SH-SY5Y (cell line): ENCODE data around the gene APBB1IP.

ENCODE experiments used
- GATA2 ChIP-seq: IDR thresholded peaks from 2 replicates; pipeline ENCODE4 v1.6.1; 2011; ENCODE audit warnings: mild to moderate bottlenecking, low read depth, low read length
- GATA3 ChIP-seq: IDR thresholded peaks from 2 replicates; pipeline ENCODE4 v1.6.1; 2011; ENCODE audit warnings: low read depth, mild to moderate bottlenecking, low read length, moderate library complexity

APBB1IP gene

DNA sequence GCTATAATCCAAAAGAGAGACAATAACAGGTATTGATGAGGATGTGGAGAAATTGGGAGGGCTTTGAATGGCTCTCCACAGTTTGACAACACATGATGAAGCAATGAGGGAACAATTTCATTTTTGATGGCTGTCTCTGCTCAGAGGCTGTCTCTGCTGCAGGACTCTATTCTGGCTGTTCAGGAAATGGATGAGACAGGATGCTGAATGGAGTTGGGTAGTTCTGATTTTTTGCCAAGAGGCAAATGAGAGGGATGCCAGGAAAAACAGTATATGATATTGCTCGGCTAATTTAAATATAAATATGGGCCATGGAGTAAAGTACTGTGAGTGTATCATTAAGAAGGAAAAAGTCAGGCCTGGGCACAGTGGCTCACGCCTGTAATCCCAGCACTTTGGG, 16.8 kb downstream of the APBB1IP start:
- TF ChIP-seq GATA2 (no peak), GATA3 (no peak)

DNA sequence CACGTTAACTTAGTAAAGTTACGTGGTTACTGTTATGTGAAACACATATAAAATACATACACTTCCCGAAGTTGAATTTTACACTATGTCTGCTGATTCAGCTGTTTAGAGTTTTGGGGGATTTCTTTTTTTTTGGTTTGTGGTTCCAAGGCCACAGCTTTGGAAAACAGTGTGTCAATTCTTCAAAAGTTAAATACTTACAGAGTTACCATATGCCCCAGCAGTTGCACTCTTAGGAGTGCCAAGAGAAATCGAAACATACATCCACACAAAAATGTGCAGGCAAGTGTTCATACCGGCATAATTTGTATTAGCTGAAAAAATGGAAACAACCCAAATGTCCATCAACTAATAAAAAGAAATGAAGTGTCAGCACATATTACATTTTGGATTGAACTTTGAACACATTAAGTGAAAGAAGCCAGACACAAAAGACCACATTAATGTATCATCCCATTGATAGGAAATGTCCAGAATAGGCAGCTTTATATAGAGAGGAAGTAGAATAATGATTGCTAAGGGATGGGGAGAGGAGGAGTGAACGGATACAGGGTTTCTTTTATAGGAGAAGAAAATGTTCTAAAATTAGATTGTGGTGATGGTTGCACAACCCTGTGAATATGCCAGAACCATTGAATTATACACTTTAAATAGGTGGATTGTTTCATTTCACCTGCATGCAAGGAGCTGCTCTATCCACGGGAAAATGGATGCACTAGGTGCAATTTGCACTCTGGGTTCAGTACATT, 17.6 kb downstream of the APBB1IP start:
- TF ChIP-seq GATA3 (no peak), GATA2 (no peak)

- TF ChIP-seq GATA2 (no peak), GATA3 (no peak)
Measured at GRCh38 chr10:26457088-26457487, 18.9 kb downstream of the APBB1IP start.

- no peak for TF ChIP-seq GATA2
- no peak for TF ChIP-seq GATA3
Measured at GRCh38 chr10:26460736-26461135, 22.6 kb downstream of the APBB1IP start.

DNA sequence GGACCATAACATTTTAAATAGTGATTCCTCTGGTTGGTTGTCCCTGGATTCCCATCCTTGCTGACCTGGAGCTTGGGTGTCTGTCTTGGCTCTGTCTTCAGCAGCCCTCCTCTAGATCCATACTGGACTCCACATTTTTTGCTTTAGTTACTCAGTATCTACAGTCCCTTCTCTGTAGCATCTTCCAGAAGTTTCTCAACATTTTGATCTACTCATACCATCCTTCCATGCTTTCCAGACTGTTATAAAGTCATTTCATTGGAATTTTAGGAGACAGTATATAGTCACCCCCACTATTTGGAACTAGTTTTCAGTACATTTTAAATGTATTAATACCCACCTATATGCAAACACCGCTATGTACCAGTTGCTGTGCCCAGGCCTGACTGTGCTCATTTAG, 25.8 kb downstream of the APBB1IP start:
- TF ChIP-seq GATA3 = no peak
- no peak for TF ChIP-seq GATA2

DNA sequence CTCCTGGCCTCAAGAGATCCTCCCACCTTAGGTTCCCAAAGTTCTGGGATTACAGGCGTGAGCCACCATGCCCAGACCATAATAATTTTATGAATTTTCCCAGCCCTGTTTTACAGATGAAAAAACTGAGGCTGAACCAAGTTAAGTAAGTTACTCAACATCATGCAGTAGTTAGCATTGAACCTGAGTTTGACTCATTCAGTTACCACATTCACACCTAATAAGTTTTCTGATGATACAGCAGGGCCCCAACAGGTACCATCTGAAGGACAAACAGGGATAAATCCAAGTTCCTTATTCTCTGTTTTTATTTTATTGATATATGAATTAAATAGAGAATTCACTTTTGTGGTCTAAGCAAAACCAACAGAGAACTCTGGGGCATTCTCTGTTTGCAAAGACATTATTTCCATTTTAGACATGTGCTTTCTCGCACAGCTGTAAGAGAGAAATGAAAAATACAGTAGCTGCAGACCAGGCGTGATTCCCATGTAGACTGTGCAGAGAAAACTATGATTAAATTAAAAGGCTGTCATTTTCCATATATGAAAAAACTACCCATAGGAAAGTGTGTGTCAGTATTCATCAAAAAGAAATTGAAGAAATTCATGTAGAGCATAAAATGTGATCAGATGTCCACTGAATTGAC, 26.6 kb downstream of the APBB1IP start:
- TF ChIP-seq GATA2 = no peak
- no peak for TF ChIP-seq GATA3

DNA sequence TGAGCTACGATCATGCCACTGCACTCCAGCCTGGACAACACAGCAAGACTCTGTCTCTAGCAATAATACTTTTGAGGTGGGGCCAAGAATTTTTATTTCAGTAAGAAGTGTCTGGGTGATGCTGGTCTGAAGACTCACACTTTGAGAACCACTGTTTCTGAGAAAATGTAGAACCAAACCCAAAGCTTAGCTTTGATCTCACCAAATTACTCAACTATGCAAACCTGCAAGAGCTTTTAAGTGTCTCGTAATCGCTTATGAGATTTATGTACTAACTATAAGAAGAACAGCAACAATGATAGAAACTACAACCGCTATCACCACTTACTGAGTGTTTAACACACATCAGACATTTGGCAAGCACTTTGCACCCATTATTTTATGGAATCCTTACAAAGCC, 29.5 kb downstream of the APBB1IP start:
- TF ChIP-seq GATA3 = no peak
- TF ChIP-seq GATA2 = no peak

DNA sequence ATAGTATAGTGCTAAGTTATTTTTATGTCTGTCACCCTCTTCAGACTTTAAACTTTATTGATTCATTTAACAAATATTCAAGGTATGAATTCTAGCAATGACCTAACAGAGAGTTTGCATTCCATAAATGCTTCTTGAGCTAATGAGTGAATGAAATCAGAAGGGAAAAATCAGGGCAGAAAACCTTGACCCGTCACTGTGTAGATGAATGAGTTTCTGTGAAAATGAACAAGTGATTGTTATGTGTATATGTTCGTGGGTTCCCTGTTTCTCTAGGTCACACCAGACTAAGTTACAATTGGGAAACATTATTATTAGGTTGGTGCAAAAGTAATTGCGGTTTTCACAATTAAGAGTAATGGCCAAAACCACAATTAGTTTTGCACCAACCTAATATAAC, 30.1 kb downstream of the APBB1IP start:
- TF ChIP-seq GATA3 = no peak
- no peak for TF ChIP-seq GATA2

- no peak for TF ChIP-seq GATA2
- no peak for TF ChIP-seq GATA3
Measured at GRCh38 chr10:26468700-26469099, 30.6 kb downstream of the APBB1IP start.

- TF ChIP-seq GATA2 (no peak), GATA3 (no peak)
Measured at GRCh38 chr10:26472492-26472778, 34.3 kb downstream of the APBB1IP start.

DNA sequence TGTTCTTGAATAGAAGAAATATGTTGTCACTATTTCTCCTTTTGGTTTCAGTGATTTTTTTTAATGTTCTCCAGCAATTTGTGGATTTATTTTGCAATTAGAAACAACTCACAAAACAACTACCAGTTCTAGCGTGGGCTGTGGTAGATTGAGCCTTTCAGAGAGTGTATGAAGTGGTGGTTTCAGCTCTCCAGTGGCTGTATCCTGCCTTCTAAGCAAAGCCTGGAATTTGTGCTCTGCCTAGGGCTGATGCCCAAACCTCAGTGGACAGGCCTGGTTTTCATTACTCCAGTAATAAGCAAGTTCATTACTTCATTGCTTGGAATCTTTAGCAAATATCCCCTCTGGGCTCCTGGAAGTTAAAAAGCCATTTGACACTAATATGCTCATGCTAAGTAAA, 35.9 kb downstream of the APBB1IP start:
- TF ChIP-seq GATA2 (no peak), GATA3 (no peak)

GRCh38 chr10:26475386-26475785, 37.2 kb downstream of the APBB1IP start:
- no peak for TF ChIP-seq GATA3
- no peak for TF ChIP-seq GATA2

GRCh38 chr10:26477501-26477900, 39.4 kb downstream of the APBB1IP start:
- TF ChIP-seq GATA3 (no peak), GATA2 (no peak)

GRCh38 chr10:26478061-26478460, 39.9 kb downstream of the APBB1IP start:
- TF ChIP-seq GATA2 = no peak
- TF ChIP-seq GATA3 = no peak

DNA sequence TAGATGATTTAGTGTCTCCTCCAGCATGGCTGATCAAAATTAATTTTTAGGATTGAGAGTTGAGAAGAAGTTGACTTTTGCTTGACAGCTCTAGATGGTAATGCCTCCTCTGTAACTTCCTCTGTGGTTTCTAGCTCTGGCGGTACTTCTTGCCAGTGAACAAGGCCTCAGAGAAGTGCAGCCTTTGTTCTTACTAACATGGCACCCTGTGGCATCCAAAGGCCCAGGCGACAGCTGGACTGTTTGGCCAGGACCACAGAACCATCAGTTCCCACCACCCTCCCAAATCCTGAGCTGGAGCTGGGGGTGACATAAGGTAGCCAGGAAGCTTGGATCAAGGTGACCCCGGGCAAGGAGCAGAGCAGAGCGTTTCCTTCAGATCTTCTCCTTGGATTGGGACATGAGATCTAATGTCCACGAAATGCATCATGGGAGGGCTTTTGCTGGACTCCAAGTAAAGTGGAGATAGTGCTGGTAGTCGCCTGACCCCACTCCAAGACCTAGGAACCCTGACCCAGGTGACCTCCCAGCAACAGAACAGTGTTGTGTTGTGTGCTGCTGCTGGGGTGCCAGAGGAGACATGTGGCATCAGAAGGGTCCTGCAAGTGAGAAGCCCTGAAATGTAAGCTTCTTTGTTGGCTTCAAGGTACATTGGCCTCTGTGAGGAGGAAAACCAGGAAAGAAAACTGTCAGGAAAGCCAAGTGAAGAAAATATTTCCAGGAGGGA, 41.8 kb downstream of the APBB1IP start:
- TF ChIP-seq GATA2 = no peak
- TF ChIP-seq GATA3 = no peak

GRCh38 chr10:26481315-26481692, 43.2 kb downstream of the APBB1IP start:
- TF ChIP-seq GATA3 = no peak
- no peak for TF ChIP-seq GATA2
